Pulmonary artery endothelial cell (primary cell): Measurements from ENCODE around the gene INSYN2B. TPM values are rescaled to one million over a fixed set of nuclear protein-coding genes. Genes with fewer than 3 reads are reported as not detected.

Experiments used
- DNase-seq: peaks from one replicate; pipeline ENCODE4 v3.0.0-alpha.2; 2011; ENCODE audit warnings: low read depth, low spot score
- total RNA-seq: library from RNA; depleted of rRNA; stranded (reverse); fragments of >200 nt; gene quantifications from 2 replicates; pipeline ENCODE4 v1.2.3, GENCODE V29; 2014

INSYN2B gene
- total RNA-seq, 1 donor from 2014 or later: 8.8 TPM

GRCh38 chr5:169893571-169893970, 86.7 kb downstream of the INSYN2B start:
- no peak for DNase-seq

GRCh38 chr5:169893010-169893409, 87.3 kb downstream of the INSYN2B start:
- DNase-seq: no peak

GRCh38 chr5:169889572-169889971, 90.7 kb downstream of the INSYN2B start:
- no peak for DNase-seq

GRCh38 chr5:169886677-169887076, 93.6 kb downstream of the INSYN2B start:
- DNase-seq: no peak

GRCh38 chr5:169886033-169886432, 94.3 kb downstream of the INSYN2B start:
- DNase-seq: no peak

GRCh38 chr5:169881702-169882303, 98.5 kb downstream of the INSYN2B start:
- no peak for DNase-seq

- no peak for DNase-seq
Measured at GRCh38 chr5:169880785-169881184, 99.5 kb downstream of the INSYN2B start.

- no peak for DNase-seq
Measured at GRCh38 chr5:169880012-169880663, 100.2 kb downstream of the INSYN2B start.

GRCh38 chr5:169876386-169876785, 103.9 kb downstream of the INSYN2B start:
- no peak for DNase-seq

- DNase-seq: no peak
Measured at GRCh38 chr5:169875731-169876130, 104.6 kb downstream of the INSYN2B start.

- DNase-seq: no peak
Measured at GRCh38 chr5:169875091-169875728, 105.1 kb downstream of the INSYN2B start.

- no peak for DNase-seq
Measured at GRCh38 chr5:169874621-169875020, 105.7 kb downstream of the INSYN2B start.

GRCh38 chr5:169873642-169874041, 106.7 kb downstream of the INSYN2B start:
- no peak for DNase-seq

- DNase-seq: no peak
Measured at GRCh38 chr5:169871826-169872490, 108.3 kb downstream of the INSYN2B start.

- no peak for DNase-seq
Measured at GRCh38 chr5:169870211-169870610, 110.1 kb downstream of the INSYN2B start.

GRCh38 chr5:169869066-169869465, 111.2 kb downstream of the INSYN2B start:
- no peak for DNase-seq

GRCh38 chr5:169867347-169867746, 112.9 kb downstream of the INSYN2B start:
- DNase-seq: no peak

- DNase-seq: no peak
Measured at GRCh38 chr5:169864483-169864882, 115.8 kb downstream of the INSYN2B start.

- no peak for DNase-seq
Measured at GRCh38 chr5:169862391-169862811, 117.9 kb downstream of the INSYN2B start.

GRCh38 chr5:169861934-169862333, 118.4 kb downstream of the INSYN2B start:
- DNase-seq: no peak

- no peak for DNase-seq
Measured at GRCh38 chr5:169861433-169861832, 118.9 kb downstream of the INSYN2B start.

- DNase-seq: no peak
Measured at GRCh38 chr5:169860585-169860984, 119.7 kb downstream of the INSYN2B start.
